HG03135 (cell line): ENCODE measurements around the gene GALK1.

ENCODE experiments used
- ATAC-seq: cut with Tn5 transposase; IDR thresholded peaks from one replicate; pipeline ENCODE4 v1.9.1; 2021; ENCODE audit warnings: mild to moderate bottlenecking, moderate library complexity; ENCODE audit not compliant: unreplicated experiment

Gene GALK1

DNA sequence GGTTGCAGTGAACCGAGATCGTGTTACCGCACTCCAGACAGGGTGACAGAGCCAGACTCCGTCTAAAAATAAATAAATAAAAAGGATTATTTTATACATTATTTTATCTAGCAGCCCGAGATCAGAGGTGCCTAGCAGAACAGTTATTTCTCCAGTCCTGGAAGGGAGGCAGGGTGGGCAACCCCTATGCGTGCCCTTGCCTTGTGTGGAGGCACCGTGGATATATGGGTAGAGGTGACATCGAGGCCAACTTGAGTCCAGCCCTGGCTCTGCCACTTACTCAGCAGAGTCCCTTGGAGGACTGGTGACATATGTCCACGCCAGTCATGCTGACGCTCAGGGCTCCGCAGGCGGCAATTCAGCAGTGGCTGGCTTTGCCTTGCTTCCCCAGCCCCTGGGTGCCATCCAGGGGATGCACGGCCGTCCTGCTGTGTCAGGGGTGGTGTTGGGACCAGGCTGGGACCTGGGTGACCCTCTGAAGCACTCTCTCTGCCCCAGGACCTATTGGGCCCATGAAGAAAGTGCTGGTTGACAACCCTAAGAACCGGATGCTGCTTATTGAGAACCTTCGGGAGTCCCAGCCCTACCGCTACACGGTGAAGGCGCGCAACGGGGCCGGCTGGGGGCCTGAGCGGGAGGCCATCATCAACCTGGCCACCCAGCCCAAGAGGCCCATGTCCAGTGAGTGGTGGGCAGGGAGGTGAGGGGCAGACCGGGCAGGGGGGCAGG is 13.2 kb downstream of the GALK1 start:
- no peak for ATAC-seq

GRCh38 chr17:75750661-75751423 is 14.2 kb downstream of the GALK1 start:
- ATAC-seq = no peak

DNA sequence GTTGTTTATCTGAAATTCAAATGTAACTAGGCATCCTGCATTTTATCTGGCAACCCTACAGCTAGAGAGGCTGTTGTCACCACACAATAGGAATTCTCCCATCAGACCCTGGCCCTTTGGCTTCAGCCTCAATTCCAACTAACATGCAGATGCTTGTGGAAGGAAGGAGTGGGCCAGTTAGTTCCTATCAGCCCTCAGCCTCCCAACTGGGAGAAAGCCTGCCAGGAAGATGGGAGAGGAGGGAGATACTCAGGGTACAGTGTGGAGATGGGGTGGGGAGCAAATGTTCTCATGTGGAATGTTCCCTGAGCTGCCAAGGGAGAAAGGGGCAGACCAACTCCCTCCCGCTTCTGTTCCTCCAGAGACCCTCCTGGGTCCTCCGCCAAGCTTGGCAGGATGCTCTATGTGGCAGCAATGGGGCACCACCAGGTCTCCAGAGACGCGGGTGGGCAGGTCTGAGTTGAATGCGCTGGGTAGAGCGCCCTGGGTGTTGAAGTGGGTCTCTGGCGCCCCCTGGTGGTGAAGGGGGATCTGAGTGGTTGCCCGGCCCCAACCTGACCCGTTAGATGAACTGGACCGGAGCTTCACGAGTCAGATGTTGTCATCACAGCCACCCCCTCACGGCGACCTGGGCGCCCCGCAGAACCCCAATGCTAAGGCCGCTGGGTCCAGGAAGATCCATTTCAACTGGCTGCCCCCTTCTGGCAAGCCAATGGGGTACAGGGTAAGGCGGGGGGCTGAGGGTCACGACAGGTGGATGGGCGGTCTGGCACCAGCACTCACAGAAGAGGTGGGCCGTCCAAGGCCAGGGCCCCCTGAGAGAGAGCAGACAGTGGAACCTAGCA is 15.2 kb downstream of the GALK1 start:
- peak; percentile 46 for ATAC-seq

DNA sequence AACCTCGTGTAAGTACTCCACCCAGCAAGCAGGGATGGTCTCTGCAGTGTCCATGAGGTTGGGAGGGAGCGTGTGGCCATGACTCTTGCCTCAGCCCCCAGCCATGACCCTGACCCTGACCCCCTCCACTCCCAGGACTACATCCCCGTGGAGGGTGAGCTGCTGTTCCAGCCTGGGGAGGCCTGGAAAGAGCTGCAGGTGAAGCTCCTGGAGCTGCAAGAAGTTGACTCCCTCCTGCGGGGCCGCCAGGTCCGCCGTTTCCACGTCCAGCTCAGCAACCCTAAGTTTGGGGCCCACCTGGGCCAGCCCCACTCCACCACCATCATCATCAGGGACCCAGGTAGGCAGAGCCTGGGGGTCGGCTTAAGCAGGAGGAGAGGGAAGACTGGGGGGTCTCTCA is 16.3 kb downstream of the GALK1 start:
- no peak for ATAC-seq

- no peak for ATAC-seq
Observed at GRCh38 chr17:75743625-75744206, 21.3 kb downstream of the GALK1 start.

- no peak for ATAC-seq
Observed at GRCh38 chr17:75742337-75742736, 22.7 kb downstream of the GALK1 start.

DNA sequence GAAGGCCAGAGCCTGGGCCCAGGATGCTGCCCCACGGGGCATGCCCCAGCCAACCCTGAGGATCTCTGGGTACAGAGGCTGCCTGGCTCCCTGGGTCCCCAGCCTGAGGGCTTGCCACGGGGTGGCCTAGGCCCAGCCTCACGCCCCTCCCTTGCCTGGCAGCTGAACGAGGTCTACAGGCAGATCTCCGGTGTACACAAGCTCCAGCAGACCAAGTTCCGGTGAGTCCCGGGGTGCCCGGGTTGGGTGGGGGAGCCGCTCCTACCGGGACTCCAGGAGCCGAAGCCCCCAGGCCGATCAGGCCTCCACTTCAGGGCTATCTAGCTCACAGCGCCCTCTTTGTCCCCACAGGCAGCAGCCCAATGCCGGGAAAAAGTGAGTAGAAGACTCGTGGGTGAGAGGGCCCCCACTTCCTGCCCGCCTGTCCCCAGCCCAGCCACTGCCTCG is 24.3 kb downstream of the GALK1 start:
- no peak for ATAC-seq

- ATAC-seq = no peak
Observed at GRCh38 chr17:75740215-75740614, 24.8 kb downstream of the GALK1 start.

DNA sequence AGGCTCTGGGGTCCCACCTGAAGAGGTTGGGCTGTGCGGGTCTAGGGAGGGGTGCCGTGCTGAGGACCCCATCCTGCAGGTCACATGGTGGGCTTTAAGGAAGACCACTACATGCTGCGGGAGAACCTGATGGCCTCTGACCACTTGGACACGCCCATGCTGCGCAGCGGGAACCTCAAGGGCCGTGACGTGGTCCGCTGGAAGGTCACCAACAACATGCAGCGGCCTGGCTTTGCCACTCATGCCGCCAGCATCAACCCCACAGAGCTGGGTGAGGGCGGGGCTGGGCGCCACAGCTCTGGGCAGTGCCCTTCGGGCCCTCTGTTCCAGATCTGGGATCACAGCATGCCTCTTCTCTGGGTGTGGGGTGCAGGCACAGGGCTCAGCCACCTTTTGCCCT is 25.2 kb downstream of the GALK1 start:
- no peak for ATAC-seq

GRCh38 chr17:75739174-75739573 is 25.8 kb downstream of the GALK1 start:
- ATAC-seq = no peak

GRCh38 chr17:75738218-75738802 is 26.7 kb downstream of the GALK1 start:
- ATAC-seq = no peak

DNA sequence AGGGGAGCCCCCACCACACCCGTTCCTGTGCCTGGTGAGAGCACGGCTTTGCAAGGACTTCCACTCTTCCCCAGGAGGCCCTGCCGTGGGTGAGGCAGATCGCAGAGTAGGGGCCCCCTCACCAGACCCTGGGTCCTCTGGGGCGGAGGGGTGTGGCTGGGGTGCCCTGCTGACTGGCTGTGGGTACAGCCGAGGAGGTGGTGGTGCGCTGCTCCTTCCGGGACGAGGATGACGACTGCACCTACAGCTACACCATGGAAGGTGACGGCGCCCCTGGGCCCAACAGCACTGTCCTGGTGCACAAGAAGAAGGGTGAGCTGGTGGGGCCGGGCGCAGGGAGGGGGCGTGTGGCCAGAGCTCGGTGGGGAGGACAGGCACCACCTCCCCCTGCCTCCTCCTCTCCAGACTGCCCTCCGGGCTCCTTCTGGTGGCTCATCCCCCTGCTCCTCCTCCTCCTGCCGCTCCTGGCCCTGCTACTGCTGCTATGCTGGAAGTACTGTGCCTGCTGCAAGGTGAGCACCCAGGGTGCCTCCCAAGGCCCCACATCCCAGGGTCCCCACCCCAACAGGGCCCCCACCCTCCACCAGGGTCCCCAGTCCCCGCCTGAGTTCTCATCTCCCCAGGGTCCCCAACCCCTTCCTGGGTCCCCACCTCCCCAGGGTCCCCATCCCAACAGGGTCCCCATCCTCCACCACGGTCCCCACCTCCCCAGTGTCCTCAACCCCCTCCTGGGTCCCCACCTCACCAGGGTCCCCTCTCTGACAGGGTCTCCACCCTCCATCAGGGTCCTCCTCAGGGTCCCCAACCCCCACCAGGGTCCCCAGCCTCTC is 27.6 kb downstream of the GALK1 start:
- no peak for ATAC-seq

- no peak for ATAC-seq
Observed at GRCh38 chr17:75736173-75736835, 28.7 kb downstream of the GALK1 start.

DNA sequence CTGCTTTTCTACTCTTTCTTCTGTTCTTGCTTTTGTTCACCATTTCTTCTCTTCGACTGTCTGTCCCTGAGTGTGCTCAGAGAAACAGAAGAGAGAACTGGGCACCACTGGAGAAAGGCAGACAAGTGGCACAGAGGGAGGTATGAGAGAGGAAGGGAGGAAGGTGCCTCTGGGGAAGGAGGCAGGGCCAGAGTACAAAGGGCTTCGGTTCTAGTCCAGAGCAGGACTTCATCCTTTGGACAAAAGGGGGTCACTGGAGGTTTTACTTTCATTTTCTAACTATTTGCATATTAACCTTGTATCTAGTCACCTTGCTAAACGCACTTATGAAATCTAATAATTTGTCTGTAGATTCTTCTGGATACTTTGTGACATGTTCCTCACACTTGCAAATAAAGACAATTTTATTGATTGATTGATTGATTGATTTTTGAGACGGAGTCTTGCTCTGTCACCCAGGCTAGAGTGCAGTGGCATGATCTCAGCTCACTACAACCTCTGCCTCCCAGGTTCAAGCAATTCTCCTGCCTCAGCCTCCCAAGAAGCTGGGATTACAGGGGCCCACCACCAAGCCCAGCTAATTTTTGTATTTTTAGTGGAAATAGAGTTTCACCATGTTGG is 30.2 kb downstream of the GALK1 start:
- no peak for ATAC-seq

DNA sequence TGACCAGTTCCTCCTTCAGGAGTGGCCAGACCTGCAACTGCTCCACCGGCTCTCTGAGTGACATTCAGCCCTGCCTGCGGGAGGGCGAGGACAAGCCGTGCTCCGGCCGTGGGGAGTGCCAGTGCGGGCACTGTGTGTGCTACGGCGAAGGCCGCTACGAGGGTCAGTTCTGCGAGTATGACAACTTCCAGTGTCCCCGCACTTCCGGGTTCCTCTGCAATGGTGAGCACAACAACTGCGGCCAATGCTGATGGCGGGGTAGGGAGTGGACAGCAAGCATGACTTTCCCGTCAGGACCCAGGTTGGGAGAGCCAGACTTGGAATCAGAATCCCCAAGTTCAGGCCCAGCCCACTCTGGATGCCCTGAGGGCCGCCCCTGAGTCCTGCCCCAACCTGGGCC is 31.5 kb downstream of the GALK1 start:
- ATAC-seq = no peak

DNA sequence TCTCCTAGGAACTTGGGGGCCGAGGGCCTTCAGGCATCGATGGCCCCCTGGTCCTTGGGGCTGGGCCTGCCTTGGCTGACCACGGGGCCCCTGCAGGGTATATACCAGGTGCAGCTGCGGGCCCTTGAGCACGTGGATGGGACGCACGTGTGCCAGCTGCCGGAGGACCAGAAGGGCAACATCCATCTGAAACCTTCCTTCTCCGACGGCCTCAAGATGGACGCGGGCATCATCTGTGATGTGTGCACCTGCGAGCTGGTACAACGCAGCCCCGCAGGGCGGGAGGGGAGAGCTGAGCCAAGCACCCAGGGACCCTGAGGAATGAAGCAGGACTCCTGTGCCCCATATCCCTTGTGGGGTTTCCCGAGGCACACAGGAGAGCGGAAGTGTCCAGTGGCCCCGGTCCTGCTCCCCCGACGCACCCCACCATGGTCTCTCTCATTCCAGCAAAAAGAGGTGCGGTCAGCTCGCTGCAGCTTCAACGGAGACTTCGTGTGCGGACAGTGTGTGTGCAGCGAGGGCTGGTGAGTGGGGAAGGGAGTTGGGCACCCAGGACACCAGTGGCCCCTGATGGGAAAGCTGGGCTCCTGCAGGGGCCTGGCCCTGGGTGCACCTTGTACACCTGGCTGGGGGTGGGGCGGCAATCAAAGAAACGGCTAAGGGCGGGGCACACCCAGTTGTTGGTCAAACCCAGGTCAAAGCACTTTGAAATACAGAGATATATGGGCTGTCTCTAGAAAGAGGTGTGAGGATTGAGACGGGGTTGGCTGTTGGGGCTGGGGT is 33.1 kb downstream of the GALK1 start:
- ATAC-seq = no peak

DNA sequence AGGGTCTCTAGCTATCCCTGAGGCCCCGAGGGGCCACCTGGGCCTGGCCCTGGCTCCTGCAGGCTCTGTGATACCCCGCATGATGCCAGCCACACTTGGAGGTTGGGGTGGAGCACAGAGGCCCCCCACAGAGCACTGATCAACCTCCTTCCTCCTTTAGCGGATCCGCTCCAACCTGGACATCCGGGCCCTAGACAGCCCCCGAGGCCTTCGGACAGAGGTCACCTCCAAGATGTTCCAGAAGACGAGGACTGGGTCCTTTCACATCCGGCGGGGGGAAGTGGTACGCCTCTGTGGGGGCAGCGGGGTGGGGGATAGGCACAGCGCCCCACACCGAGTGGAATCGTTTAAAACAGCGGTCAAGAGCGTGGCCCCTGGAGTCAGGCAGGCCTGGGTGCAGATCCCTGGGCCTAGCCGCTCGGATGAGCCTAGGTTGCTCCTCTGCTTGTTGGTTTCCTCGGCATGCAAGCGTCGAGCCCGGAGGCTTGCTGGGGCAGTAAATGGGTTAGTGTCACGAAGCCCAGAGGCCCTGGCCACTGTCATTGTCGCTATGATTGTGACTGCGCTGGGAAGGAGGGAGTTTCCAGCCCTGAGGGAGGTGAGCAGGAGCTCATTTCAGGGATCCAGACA is 33.8 kb downstream of the GALK1 start:
- no peak for ATAC-seq

- ATAC-seq = no peak
Observed at GRCh38 chr17:75730065-75730464, 34.9 kb downstream of the GALK1 start.
